GM19438 (cell line): ENCODE results near the gene PPP2R1B.

ENCODE experiments used
- ATAC-seq: cut with Tn5 transposase; IDR thresholded peaks from one replicate; pipeline ENCODE4 v1.9.1; 2021; ENCODE audit warnings: low read depth; ENCODE audit not compliant: unreplicated experiment

Gene PPP2R1B

GRCh38 chr11:111765984-111766833, at the start of gene PPP2R1B:
PPP2R1B (minus strand) TSS chr11:111766389; CDS start chr11:111766361, 28 bp downstream.
- ATAC-seq, result peak; percentile 87

- no peak for ATAC-seq
Observed at GRCh38 chr11:111815489-111815888, 49.3 kb upstream of the PPP2R1B start.

GRCh38 chr11:111814557-111815320, 48.5 kb upstream of the PPP2R1B start:
- no peak for ATAC-seq

GRCh38 chr11:111814106-111814505, 47.9 kb upstream of the PPP2R1B start:
- ATAC-seq, result no peak

GRCh38 chr11:111812211-111812610, 46.0 kb upstream of the PPP2R1B start:
- no peak for ATAC-seq

- ATAC-seq, result no peak
Observed at GRCh38 chr11:111811445-111811844, 45.3 kb upstream of the PPP2R1B start.

GRCh38 chr11:111808834-111809233, 42.6 kb upstream of the PPP2R1B start:
- no peak for ATAC-seq

- no peak for ATAC-seq
Observed at GRCh38 chr11:111808063-111808588, 41.9 kb upstream of the PPP2R1B start.

GRCh38 chr11:111807076-111807475, 40.9 kb upstream of the PPP2R1B start:
- ATAC-seq, result no peak

- ATAC-seq, result no peak
Observed at GRCh38 chr11:111801135-111801534, 34.9 kb upstream of the PPP2R1B start.

GRCh38 chr11:111798279-111798678, 32.1 kb upstream of the PPP2R1B start:
- no peak for ATAC-seq

- no peak for ATAC-seq
Observed at GRCh38 chr11:111797145-111797581, 31.0 kb upstream of the PPP2R1B start.

- ATAC-seq, result no peak
Observed at GRCh38 chr11:111796696-111797095, 30.5 kb upstream of the PPP2R1B start.

GRCh38 chr11:111795334-111795985, 29.3 kb upstream of the PPP2R1B start:
- no peak for ATAC-seq

GRCh38 chr11:111793863-111794262, 27.7 kb upstream of the PPP2R1B start:
- ATAC-seq, result no peak

GRCh38 chr11:111792955-111793500, 26.8 kb upstream of the PPP2R1B start:
- no peak for ATAC-seq

- no peak for ATAC-seq
Observed at GRCh38 chr11:111792314-111792713, 26.1 kb upstream of the PPP2R1B start.

GRCh38 chr11:111788464-111788863, 22.3 kb upstream of the PPP2R1B start:
- no peak for ATAC-seq

GRCh38 chr11:111788051-111788450, 21.9 kb upstream of the PPP2R1B start:
- no peak for ATAC-seq

GRCh38 chr11:111785886-111786412, 19.8 kb upstream of the PPP2R1B start:
- ATAC-seq, result no peak
